NCI-H82 treated with DMSO at 0.1 percent for 48 hours (cell line): ENCODE results near the gene UNC5A.

Source experiments
- DNase-seq: peaks from one replicate; lab custom pipeline; 2025; ENCODE audit not compliant: unreplicated experiment; lab: John Stamatoyannopoulos, UW

UNC5A gene

DNA sequence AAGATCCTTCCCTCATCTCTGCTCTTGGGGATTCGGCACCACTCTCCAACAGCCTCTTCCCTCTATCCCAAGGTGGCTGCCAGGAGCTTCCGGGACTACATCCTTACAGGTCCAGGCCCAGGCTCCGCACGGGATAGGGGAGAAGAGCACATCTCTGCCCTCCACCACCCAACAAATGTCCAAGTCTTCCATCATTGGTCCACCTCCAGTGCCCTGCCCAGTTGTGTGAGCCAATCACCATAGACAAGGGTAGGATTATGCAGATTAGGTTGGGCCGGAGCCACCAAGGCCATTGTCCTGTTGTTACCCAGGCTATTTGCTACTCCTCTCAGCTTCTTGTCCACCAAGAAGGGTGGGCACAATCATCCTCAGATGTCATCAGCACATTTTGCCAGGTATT lies 9.1 kb downstream of the UNC5A start:
- no peak for DNase-seq

DNA sequence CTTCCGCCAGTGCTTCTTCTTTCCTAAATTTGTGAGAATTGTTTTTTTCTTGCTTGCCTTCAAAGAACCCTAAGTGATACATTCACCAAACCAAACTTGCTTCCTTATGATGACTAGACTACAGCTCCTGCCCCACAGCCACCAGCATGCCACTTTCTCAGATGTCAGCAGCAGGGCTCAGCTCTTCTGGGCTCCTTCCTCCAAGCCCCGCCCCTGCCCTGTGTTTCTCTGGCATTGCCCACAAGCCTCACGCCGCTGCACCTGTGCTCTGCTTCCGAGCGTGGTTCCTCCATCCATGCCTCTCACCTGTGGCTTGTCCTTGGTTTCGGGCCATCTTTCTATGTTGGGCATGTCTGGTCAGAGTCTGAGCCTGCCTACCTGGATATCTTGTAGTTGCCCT lies 10.6 kb downstream of the UNC5A start:
- DNase-seq = no peak

DNA sequence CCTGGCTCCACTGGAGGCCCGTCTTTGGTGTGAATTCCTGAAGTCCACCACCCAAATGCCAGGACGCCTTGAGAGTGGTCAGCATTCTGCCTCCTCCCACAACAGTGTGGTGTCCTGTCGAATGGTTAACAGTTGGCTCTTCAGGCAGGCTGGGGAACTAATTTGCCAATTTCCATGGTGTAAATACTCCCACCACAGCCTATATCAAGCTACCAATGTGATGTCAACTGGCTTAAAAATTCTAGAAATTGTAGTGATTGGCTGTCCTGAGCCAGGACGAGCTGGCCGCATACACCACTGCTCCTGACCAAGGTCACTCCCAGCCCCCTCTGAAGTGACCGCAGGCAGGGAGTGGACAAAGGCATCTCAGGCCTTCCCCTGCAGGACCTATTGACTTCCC lies 11.1 kb downstream of the UNC5A start:
- no peak for DNase-seq

DNA sequence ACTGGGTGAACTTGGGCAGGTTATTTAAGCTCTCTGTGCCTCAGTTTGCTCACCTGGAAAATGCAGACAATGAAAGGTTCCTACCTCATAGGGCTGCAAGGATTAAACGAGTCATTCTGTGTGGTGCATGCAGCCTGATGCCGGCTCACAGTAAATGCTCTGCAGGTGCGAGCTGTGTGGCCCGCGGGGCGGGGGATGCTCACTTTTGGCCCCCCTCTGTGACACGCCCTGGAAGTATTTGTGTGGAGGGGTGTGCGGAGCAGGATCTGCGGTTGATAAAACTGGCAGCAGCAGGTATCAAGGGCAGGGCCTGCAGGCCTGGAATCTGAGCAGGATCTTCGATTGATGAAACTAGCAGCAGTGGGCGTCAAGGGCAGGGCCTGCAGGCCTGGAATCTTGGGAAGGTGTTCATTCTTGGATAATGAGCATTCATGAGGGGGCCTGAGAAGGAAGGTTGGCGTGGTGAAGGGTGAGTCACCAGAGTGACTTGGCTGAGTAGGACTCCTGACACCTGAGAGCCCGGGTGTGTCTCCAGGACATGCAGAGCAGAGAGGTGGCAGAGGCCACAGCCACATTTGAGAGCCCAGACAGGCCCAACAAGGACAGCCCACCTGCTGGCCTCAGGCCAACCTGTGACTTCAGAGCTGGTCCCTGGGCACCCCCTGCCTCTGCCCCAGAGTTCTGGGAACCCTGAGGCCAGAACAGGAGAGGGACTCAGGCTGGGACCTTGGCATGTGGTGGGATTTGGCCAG lies 11.9 kb downstream of the UNC5A start:
- no peak for DNase-seq

DNA sequence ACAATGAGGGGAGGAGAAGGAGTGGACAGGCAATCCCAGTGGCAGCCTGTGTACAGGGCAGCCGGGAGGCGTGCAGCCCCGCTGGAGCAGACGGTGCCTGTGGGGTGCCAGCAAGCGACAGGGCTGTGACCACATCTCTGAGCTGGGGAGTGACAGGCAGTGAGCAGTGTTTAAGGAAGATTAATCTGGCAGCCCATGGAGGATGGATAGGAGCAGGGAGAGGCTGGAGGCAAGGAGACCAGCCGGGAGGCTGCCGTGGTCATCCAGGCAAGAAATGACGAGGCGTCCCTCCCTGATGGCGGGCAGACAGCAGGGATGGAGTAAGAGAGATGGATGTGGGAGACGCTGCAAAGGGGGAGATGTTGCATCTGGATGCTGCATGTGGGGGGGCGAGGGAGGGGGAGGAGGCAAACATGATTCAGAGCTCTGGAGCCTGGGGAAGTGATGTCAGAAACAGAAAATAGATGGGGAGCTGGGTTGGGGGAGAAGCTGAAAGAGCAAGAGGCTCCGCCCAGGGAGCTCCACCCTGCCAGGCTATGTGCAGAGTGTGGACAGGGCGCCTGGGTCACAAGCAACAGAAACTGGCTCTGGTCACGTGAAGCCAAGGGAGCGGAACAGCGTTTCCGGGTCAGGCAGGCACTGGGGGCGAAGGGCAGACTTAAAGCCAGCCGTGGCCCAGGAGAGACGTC lies 12.6 kb downstream of the UNC5A start:
- DNase-seq = no peak

DNA sequence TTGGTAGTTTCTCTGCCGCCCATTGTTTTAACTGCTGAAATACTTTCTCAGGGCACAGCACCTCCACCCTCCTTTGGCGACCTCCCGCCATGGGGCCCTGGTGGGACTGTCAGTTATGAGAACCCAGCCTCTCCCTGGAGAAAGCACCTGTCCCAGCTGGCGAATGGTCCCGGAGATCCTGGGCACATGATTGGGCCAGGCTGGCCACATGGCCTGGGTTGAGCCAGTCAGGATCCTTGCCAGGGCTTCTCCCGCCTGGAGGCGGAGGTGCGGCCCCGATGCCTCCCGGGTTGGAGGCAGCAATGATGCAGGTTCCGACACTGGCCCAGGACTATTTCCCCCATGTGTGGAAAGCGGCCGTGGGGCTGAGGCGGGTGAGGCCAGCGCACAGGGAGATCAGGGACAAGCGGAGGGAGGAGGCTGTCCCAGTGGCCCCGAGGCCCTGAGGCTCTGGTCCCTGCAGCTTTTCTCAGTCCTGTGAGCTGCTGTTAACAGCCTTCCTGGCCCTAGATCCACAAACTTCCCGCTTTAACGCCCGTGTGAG lies 13.6 kb downstream of the UNC5A start:
- DNase-seq = no peak

DNA sequence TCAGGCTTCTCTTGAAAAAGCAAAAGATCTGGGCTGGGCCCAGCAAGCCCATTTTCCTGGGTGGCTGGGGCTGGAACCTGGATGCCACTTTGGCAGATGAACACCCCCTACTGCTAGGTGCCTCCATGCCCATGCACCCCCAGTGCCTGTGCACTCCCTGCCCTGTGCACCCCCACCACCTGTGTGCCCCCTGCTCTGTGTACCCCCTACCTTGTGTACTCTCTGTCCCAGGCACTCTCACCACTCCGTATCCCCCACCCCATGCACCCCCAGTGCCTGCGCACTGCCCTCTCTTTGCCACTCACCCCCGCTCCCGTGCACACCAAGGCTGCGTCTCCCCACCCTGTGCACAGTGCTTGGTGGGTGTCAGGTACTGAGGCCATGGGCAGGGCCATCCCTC lies 14.2 kb downstream of the UNC5A start:
- no peak for DNase-seq

DNA sequence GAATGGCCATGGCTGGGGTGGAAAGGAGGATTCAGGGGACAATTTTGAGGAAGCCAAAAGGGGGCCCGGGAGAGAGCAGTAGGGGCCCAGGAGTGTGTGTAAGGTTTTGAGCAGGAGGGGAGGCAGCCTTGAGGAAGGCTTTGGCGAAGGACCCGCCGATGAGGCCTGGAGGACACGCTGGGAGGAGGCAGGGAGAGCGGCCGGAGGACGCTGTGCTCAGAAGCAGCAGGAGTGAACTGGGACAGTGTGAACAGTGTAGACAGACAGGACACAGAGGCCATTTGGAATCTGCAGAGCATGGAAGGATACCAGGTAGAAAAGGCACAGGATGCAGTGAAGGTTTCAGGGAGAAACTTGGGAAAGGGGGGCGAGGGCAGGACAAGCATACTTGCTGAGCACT lies 14.9 kb downstream of the UNC5A start:
- no peak for DNase-seq

DNA sequence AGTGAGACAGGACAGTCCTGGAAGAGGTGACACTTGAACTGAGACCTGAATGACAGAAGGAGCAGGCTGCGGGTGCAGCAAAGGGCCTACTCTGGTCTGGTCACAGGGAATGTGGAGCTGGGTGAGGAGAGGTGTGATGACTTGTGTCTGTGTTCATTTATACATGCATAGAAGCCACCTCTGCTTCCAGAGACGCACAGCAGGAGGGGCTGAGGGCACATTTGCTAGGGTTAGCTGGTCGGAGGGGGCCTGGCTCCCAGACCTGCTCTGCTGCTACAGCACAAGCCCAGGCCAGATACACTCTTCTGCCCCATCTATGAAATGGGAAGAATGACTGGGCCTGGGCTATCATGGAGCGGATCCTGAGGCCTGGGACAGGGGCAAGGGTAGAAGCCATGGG lies 15.6 kb downstream of the UNC5A start:
- no peak for DNase-seq

DNA sequence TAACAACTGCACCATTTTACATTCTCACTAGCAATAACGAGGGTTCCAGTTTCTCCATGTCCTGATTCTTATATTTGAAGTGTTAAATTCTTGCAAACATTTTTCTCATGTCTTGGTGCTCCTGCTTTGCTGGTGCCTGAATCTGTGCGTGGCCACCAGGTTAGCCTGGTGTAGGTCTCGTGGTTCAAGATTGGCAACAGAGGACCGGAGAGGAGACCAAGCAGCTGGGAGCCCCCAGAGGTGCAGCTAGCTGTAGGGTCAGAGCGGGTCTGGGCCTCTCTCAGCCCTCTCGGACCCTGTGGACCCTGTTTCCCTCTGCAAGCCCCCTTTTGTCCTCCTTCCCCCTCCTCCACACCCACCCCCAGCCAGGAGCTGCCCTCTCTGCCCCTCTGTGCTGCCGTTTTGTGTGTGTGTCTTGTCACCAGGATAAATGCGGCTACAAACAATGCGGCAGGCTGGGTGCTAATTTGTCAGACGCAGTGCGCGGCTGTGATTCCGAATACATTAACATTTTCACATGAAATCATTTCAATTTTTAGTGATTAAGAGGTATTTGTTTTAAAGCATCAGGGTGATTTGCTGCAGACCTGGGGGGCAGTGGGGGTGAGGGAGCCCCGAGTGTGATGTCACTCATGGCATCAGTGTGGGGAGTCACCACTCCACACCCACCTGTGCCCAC lies 17.5 kb downstream of the UNC5A start:
- DNase-seq = no peak

DNA sequence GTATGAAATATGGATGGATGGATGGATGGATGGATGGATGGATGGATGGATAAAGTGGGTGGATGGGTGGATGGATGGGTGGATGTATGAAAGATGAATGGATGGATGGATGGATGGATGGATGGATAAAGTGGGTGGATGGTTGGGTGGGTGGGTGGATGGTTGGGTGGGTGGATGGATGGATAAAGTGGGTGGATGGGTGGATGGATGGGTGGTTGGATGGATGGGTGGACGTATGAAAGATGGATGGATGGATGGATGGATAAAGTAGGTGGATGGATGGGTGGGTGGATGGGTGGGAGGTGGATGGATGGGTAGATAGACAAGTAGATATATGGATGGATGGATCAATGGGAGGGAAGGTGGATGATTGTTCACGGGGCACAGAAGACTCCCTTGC lies 19.0 kb downstream of the UNC5A start:
- DNase-seq = no peak

DNA sequence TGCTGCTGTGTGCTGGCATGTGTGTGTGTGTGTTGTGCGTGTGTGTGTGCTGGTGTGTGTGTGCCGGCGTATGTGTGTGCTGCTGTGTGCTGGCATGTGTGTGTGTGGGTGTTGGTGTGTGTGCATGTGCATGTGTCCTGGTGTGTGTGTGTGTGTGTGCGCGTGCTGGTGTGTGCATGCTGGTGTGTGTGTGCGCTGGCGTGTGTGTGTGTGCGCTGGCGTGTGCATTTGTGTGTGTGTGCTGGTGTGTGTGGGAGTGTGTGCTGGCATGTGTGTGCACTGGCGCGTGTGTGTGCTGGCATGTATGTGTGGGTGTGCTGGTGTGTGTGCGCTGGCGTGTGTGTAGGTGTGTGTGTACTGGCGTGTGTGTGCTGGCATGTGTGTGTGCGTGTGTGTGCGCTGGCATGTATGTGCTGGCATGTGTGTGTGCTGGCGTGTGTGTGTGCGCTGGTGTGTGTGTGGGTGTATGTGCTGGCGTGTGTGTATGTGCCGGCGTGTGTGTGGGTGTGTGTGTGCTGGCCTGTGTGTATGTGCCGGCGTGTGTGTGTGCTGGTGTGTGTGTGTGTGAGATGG lies 20.1 kb downstream of the UNC5A start:
- no peak for DNase-seq

DNA sequence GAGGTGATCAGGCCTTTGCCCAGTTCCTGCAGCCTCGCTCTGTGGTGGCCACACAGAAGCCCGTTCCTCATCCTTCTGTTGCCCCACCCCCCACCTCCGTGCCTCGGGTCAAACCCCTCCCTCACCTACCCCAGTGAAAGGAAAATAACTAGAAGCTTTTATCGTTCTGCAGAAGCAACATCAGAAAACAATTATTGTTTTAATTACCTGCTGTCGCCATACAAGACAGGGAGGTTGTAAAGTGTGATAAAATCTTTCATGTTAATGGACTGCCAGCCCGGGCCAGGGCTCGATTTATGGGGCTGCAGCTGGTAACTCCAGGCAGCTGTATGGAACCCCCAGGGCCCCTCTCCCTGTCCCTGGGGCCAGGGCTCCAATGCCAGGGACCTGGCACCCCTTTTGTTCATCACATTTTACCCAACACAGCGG lies 20.6 kb downstream of the UNC5A start:
- no peak for DNase-seq

DNA sequence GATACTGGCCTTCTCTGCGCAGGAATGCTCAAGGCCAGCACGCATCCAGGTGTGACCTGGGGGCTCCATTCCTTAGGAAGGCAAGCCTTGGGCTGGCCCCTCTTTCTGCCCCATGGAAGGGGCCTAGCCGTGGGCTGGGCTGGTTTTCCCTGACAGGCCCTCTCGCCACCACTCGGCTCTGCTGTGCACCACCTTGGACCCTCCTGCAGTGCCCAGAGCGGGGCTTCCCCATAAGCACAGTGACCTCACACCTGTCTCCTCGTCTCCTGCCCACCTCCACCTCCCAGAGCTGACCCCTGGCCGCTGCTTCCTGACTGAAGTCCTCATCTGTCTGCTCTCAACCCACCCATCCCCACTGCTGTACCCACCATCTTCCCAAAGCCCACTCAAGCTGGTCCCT lies 21.1 kb downstream of the UNC5A start:
- no peak for DNase-seq

DNA sequence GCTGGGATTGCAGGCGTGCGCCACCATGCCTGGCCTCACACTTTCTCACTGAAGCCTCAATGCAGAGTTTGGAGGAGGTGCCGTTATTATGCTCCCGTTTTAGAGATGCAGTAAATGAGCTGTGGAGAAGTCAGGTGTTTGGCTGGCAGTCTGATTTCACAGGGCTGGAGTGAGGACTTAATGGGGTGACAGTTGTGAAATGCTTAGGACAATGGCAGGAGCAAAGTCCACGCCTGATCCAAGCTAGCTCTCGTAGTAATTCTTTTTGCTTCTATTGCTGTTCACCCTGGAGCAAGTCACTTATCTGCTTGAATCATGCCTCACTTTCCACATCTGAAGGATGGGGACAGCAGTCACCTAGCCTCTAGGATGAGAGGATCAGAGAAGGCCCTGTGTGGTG lies 21.8 kb downstream of the UNC5A start:
- DNase-seq = no peak

DNA sequence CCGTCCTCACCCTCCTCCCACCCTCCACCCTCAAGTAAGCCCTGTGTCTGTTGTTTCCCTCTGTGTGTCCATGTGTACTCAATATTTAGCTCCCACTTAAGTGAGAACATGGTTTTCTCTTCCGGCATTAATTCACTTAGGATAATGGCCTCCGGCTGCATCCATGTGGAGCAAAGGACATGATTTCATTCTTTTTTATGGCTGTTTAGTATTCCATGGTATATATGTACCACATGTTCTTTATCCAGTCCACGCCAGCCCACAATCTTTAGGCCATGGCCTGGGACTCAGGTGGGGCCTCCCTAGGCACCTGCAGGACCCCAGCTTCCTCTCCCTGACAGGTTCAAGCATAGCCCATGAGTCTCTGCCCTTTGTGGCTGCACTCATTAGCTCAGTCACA lies 22.9 kb downstream of the UNC5A start:
- DNase-seq = no peak

DNA sequence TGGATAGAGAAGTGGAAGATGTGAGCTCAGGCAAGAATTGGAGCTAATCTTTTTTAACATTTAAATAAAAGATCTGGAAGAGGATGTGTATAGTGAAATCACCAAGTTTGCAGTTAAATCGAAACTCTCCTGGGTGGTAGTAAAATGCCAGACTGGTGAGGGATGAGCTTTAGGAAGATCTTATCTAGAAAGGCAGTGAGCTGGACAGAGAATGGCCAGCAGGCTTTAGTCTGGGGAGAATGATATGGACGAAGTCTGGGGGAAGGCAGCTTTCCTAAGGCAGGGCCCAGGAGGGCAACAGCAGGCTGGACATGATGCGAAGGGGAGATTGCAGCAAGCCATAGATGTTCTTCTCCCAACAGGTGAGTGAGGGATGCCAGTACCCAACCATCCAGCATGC lies 25.6 kb downstream of the UNC5A start:
- DNase-seq = no peak

DNA sequence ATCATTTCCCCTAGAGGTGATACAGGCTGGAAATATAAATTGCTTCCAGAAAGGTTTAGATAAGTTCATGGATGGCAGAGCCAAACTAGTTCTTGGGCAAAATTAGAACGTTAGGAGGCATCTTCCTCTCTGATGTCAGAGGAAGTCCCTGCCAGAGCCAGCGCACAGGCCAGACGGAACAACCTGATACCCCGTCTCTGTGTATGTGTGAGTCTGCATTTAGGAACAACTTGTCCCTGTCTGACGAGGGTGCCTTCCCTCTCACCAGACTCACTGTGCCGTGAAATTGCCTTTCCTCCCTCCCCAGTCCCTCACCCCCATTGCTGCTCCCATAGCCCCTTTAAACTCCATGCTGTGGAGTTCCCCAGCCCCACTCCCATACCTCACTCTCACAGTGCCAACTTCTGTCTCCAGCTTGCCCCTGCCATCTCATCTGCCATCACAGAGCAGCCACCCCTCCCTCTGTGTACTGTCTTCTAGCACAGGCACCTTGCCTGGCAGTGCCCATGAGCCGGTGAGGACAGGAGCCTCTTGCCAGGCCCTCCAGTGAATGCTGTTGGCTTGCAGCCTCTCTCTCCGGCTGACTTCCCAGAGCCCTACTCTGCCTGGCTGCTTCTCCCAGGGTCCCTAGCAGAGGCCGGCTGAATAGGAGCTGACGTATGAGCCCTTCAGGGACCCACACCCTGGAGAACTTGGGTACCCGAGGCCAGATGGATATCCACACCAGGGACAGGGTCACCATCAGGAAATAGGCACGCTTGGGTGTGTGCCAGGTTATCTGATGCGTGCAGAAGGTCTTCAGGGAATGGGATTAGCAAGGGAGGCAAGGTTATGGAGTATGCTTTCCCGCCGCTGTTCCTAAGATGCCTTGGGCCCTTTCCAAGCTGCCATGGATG lies 26.7 kb downstream of the UNC5A start:
- peak; percentile 50 for DNase-seq

DNA sequence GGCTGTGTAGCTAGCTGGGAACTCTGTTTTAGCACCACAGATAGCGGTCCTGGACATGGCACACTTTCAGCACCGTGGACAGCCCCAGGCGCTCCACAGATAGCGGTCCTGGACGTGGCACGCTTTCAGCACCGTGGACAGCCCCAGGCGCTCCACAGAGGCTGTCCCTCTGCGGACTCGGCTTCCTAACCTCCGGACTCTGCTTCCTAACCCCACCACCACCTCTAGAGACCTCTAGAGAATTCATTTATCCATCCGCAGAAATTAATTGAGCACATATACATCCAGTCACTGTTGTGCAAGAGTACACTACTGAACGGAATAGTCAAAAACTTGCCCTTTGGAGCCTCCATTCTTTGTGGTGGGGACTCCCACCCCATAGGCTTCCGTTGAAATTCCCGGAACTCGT lies 27.4 kb downstream of the UNC5A start:
- no peak for DNase-seq

DNA sequence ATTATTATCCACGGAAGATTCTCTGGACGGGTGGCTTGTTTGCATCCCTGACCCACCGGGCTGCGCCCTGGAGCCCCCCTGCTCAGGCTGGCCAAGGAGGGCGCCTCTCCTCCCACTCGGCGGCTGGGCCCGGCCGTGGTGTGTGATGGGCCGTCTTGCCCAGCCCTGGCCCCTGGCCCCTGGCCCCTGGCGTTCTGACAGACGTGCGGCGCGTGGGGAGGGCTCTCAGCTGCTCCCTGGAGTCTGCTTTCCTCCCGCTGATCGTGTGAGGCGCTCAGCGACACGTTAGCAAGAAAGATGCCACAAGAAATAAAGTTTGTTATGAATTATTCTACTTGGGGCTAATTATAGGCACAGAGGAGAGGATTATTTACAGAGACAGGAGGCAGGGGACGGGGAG lies 33.3 kb downstream of the UNC5A start:
- peak; percentile 3 for DNase-seq

DNA sequence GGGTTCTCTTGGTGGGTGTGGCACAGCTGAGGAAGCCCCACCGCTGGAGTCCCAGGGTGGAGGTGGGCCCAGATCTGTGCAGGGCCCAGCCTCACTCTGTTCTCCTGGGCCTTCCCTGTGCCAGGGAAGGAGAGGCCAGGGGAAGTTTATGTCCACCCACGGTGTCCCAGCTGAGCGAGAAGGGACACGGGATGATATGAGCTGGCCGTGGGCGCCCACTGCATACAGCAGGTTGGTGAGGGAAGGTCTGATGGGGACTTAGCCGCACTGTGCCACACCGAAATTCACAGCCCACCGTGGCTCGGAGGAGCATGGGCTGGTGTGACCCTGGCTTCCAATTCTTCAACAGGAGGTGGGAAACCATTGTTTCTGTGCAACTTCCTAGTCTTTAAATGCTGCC lies 33.9 kb downstream of the UNC5A start:
- no peak for DNase-seq
